IMR-90 (cell line): ENCODE results near the gene NLRC5. TPM values are rescaled to one million over a fixed set of nuclear protein-coding genes. Genes with fewer than 3 reads are reported as not detected.

Source experiments
- ATAC-seq: fragments of 200-7000 bp; cut with Tn5 transposase; 2 replicates; pipeline ENCODE4 v1.9.1; 2020; ENCODE audit warnings: low read depth, mild to moderate bottlenecking, moderate library complexity
- BruUV-seq: library from RNA; stranded (reverse); fragments of 400-500 nt; replicated peaks from 2 replicates; lab custom pipeline; 2021; lab: Mats Ljungman, UMichigan
- CTCF ChIA-PET: fragments of 300-600 bp; formaldehyde crosslinking; extraction: SDS; loops from one replicate; lab custom pipeline; 2021; ENCODE audit warnings: antibody characterized with exemption; lab: Yijun Ruan, JAX
- POLR2A ChIA-PET: fragments of 300-600 bp; sonication (Branson Sonifier 250); formaldehyde crosslinking; loops from one replicate; lab custom pipeline; 2022; ENCODE audit warnings: antibody characterized with exemption; ENCODE audit not compliant: unreplicated experiment; lab: Charles Lee
- DNase-seq: peaks from one replicate; pipeline ENCODE4 v3.0.0; 2013
- H2AFZ ChIP-seq: replicated peaks from 2 replicates; pipeline ENCODE3; 2013; ENCODE audit warnings: low read length, mild to moderate bottlenecking; ENCODE audit not compliant: poor library complexity
- H2AK5ac ChIP-seq: 2 replicates; pipeline ENCODE4 v1.6.1; 2013; ENCODE audit warnings: low read depth, low read length, inconsistent platforms
- H2AK9ac ChIP-seq: replicated peaks from 2 replicates; pipeline ENCODE3; 2013; ENCODE audit warnings: mild to moderate bottlenecking, low read depth, low read length, moderate library complexity; ENCODE audit not compliant: poor library complexity
- H2BK120ac ChIP-seq: 2 replicates; pipeline ENCODE4 v1.6.1; 2013; ENCODE audit warnings: low read depth, low read length, inconsistent platforms
- H2BK15ac ChIP-seq: 3 replicates; pipeline ENCODE4 v1.6.1; 2013; ENCODE audit warnings: low read depth, low read length, inconsistent platforms
- H2BK20ac ChIP-seq: 2 replicates; pipeline ENCODE4 v1.6.1; 2013; ENCODE audit warnings: low read depth, mild to moderate bottlenecking, inconsistent platforms, low read length, moderate library complexity
- H2BK5ac ChIP-seq: 2 replicates; pipeline ENCODE4 v1.6.1; 2013; ENCODE audit warnings: mild to moderate bottlenecking, low read depth, low read length, inconsistent platforms; ENCODE audit not compliant: poor library complexity, severe bottlenecking
- H3K14ac ChIP-seq: replicated peaks from 2 replicates; pipeline ENCODE4 v1.6.1; 2013; ENCODE audit warnings: low read depth, low read length, inconsistent platforms
- H3K18ac ChIP-seq: 2 replicates; pipeline ENCODE4 v1.6.1; 2013; ENCODE audit warnings: low read depth, low read length, control low read depth
- H3K23ac ChIP-seq: 2 replicates; pipeline ENCODE4 v1.6.1; 2013; ENCODE audit warnings: low read depth, low read length, inconsistent platforms
- H3K27ac ChIP-seq: 2 replicates; pipeline ENCODE4 v1.5.1; 2013; ENCODE audit warnings: mild to moderate bottlenecking, control low read depth, low read length; ENCODE audit not compliant: insufficient read depth
- H3K27me3 ChIP-seq: 2 replicates; pipeline ENCODE4 v1.6.1; 2013; ENCODE audit warnings: low read length; ENCODE audit not compliant: control insufficient read depth, insufficient read depth
- H3K36me3 ChIP-seq: 2 replicates; pipeline ENCODE4 v1.6.1; 2013; ENCODE audit warnings: low read length, mixed read lengths; ENCODE audit not compliant: control insufficient read depth, insufficient read depth
- H3K4ac ChIP-seq: 2 replicates; pipeline ENCODE4 v1.6.1; 2013; ENCODE audit warnings: low read depth, low read length, inconsistent platforms
- H3K4me1 ChIP-seq: 2 replicates; pipeline ENCODE4 v1.6.1; 2013; ENCODE audit warnings: low read length, mixed read lengths; ENCODE audit not compliant: control insufficient read depth, insufficient read depth
- H3K4me2 ChIP-seq: 2 replicates; pipeline ENCODE4 v1.6.1; 2013; ENCODE audit warnings: low read depth, mild to moderate bottlenecking, control low read depth, low read length, moderate library complexity
- H3K4me3 ChIP-seq: 2 replicates; pipeline ENCODE4 v1.5.1; 2013; ENCODE audit warnings: low read depth, mild to moderate bottlenecking, control low read depth, low read length, moderate library complexity; ENCODE audit not compliant: insufficient read depth
- H3K56ac ChIP-seq: 2 replicates; pipeline ENCODE4 v1.6.1; 2013; ENCODE audit warnings: low read length, inconsistent platforms; ENCODE audit not compliant: insufficient read depth; ENCODE audit errors: extremely low read depth
- H3K79me1 ChIP-seq, 2 experiments: 2 replicates each; pipeline ENCODE4 v1.6.1; 2013; ENCODE audit warnings: low read length in 2 of 2, inconsistent platforms in 1 of 2, low read depth in 1 of 2
- H3K9ac ChIP-seq: 2 replicates; pipeline ENCODE4 v1.6.1; 2013; ENCODE audit warnings: low read depth, low read length, control low read depth
- H3K9me1 ChIP-seq: 2 replicates; pipeline ENCODE4 v1.6.1; 2013; ENCODE audit warnings: low read length, inconsistent platforms; ENCODE audit not compliant: insufficient read depth
- H3K9me3 ChIP-seq: 2 replicates; pipeline ENCODE4 v1.6.1; 2013; ENCODE audit warnings: low read length; ENCODE audit not compliant: control insufficient read depth, insufficient read depth
- H4K20me1 ChIP-seq: 2 replicates; pipeline ENCODE4 v1.6.1; 2013; ENCODE audit warnings: low read length, inconsistent platforms; ENCODE audit not compliant: insufficient read depth
- H4K5ac ChIP-seq: 2 replicates; pipeline ENCODE4 v1.6.1; 2013; ENCODE audit warnings: mild to moderate bottlenecking, low read depth, low read length, control low read depth
- H4K8ac ChIP-seq, 2 experiments: 2 replicates each; pipeline ENCODE4 v1.6.1; 2013; ENCODE audit warnings: low read depth in 2 of 2, low read length in 2 of 2, control low read depth in 1 of 2, inconsistent platforms in 1 of 2
- H4K91ac ChIP-seq: 2 replicates; pipeline ENCODE4 v1.6.1; 2013; ENCODE audit warnings: low read depth, low read length, inconsistent platforms; ENCODE audit not compliant: insufficient read depth
- CHD1 ChIP-seq: IDR thresholded peaks from 2 replicates; pipeline ENCODE4 v1.6.1; 2012; ENCODE audit warnings: low read depth, low read length, improper control_type of control experiment
- FOS ChIP-seq: fragments of 150-350 bp; IDR thresholded peaks from 2 replicates; pipeline ENCODE4 v1.6.1; 2016; ENCODE audit warnings: low read depth, low read length
- WGBS, 2 experiments: methylation state at CpG; one replicate each; pipeline versions ENCODE4 v1.1.5 to v1.1.7; 2013; ENCODE audit warnings: missing lambda C conversion rate in 2 of 2; ENCODE audit not compliant: insufficient read length in 1 of 2; ENCODE audit errors: extremely low coverage in 2 of 2; 5-methylcytosine and 5-hydroxymethylcytosine counted together
- dilution Hi-C: fragments of 300-500 bp; cut with HindIII; formaldehyde crosslinking; loops from one replicate; pipeline ENCODE4 v1.14.3; 2018; ENCODE audit warnings: low sequenced_read_pairs; ENCODE audit not compliant: unreplicated experiment
- in situ Hi-C: fragments of 300-500 bp; cut with MboI; formaldehyde crosslinking; loops from 3 replicates; pipeline ENCODE4 v1.14.3; 2019; ENCODE audit warnings: low sequenced_read_pairs, inconsistent platforms, mixed read lengths
- intact Hi-C: fragments of 100-400 bp; cut with micrococcal nuclease; formaldehyde crosslinking; loops from 2 replicates; pipeline ENCODE4 v1.10.0; 2022
- polyA plus RNA-seq, 3 experiments: library from polyadenylated mRNA; depleted of rRNA; stranded (reverse); fragments of >200 nt; gene quantifications; 2 replicates each; pipeline ENCODE4 v1.2.3, GENCODE V29; 2012; ENCODE audit warnings: low replicate concordance in 1 of 3
- total RNA-seq: library from RNA; depleted of rRNA; stranded (reverse); fragments of >200 nt; gene quantifications from 2 replicates; pipeline ENCODE4 v1.2.3, GENCODE V29; 2012

NLRC5 gene
- total and polyA plus RNA-seq, 2 of the 4 experiments (the other 2 are of a cell fraction) = 9.1 to 14.9 TPM

DNA sequence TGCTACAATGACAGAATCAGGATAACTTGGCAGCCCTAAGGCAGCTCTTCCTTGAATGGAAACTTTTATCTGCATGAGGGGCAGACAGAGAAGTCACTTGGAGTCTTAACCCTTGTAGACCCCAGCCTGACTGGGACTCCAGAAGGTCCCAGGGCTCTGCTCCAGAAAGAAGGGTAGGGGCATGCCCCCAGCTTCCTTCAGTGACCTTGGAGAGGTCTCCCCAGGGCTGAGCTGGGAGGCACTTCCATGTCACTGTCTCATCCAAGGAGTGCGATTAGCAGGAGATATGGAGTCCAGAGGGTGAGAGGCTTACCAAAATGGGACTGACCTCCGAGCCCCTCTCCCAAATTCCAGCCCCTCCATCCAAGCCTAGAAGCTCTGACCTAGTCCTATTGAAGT lies 3.4 kb upstream of the NLRC5 start:
- Histone ChIP-seq H3K56ac (0 out of 2 replicates have a peak overlapping the region, but pooled peaks have one; percentile 24), H3K9me1 (peaks cover 22% of the 10 kb centered on the region), H3K4me3 (no peak overlapping the region), H3K27ac (peak overlapping the region; percentile 24), H3K4me2 (no peak overlapping the region), H4K20me1 (no peaks in the 10 kb centered on the region), H2BK15ac (peak overlapping the region; percentile 69; the same call in 1 of the 3 replicates), H3K4me1 (peaks cover 22% of the 10 kb centered on the region), H3K9ac (no peak overlapping the region), H4K5ac (peak overlapping the region; percentile 53), H2AK9ac (peak overlapping the region; percentile 97), H2AK5ac (peak overlapping the region; percentile 54), H3K27me3 (no peaks in the 10 kb centered on the region), H2BK5ac (peak overlapping the region; percentile 71), H4K8ac (peak overlapping the region; percentile 79 to 98), H2AFZ (peak overlapping the region; percentile 88), H3K23ac (peak overlapping the region; percentile 57; the same call in 1 of the 2 replicates), H2BK20ac (peak overlapping the region; percentile 85), H4K91ac (peak overlapping the region; percentile 82), H3K4ac (peak overlapping the region; percentile 87), H3K36me3 (no peaks in the 10 kb centered on the region), H3K14ac (peak overlapping the region; percentile 89), H3K9me3 (no peaks in the 10 kb centered on the region), H3K79me1 (peaks cover 13 to 46% of the 10 kb centered on the region in 2 experiments), H3K18ac (peak overlapping the region; percentile 28), H2BK120ac (peak overlapping the region; percentile 89)
- DNase-seq = no peak
- ChIA-PET POLR2A (no interaction called here), CTCF (no interaction called here)
- BruUV-seq = no TSS peak
- TF ChIP-seq FOS (no peak), CHD1 (no peak)
- in situ Hi-C loops = no loop called here
- intact Hi-C loops = no loop called here
- no peak; the same call in 1 of the 2 replicates for ATAC-seq
- dilution Hi-C loops = no loop called here
- WGBS, 2 experiments = no CpG with 5 or more reads among the region's 2 CpGs
